AG09319 (cell line): ENCODE measurements around the gene LRGUK.

Experiments
- DNase-seq: peaks from one replicate; pipeline ENCODE4 v3.0.0-alpha.2; 2010; ENCODE audit warnings: low read depth; ENCODE audit errors: extremely low read depth
- CTCF ChIP-seq: IDR thresholded peaks from 2 replicates; pipeline ENCODE4 v1.5.1; 2011; ENCODE audit warnings: low read depth, mild to moderate bottlenecking, inconsistent platforms, low read length, moderate library complexity

LRGUK gene

GRCh38 chr7:134174795-134175261 is 47.7 kb downstream of the LRGUK start:
- no peak for TF ChIP-seq CTCF
- peak; percentile 36 for DNase-seq

GRCh38 chr7:134175334-134176036 is 48.3 kb downstream of the LRGUK start:
- TF ChIP-seq CTCF: no peak
- no peak for DNase-seq

- DNase-seq: peak; percentile 10
- no peak for TF ChIP-seq CTCF
Measured at GRCh38 chr7:134176037-134176350, 48.9 kb downstream of the LRGUK start.

- DNase-seq: no peak
- TF ChIP-seq CTCF: no peak
Measured at GRCh38 chr7:134179036-134180011, 52.2 kb downstream of the LRGUK start.

GRCh38 chr7:134180376-134180775 is 53.2 kb downstream of the LRGUK start:
- TF ChIP-seq CTCF: no peak
- no peak for DNase-seq

- no peak for DNase-seq
Measured at GRCh38 chr7:134182078-134182477, 54.9 kb downstream of the LRGUK start.

More at GRCh38 chr7:134182078-134182477, 54.9 kb downstream of the LRGUK start:
- TF ChIP-seq CTCF: no peak
